Right ventricle myocardium inferior (tissue), 1 donor: ENCODE results near the gene CDH2. TPM values are rescaled to one million over a fixed set of nuclear protein-coding genes. Genes with fewer than 3 reads are reported as not detected.
A peak's percentile ranks its signal among the peaks of the same experiment; 100 is the strongest.

Experiments
- ATAC-seq: fragments of 200-7000 bp; cut with Tn5 transposase; one replicate; pipeline ENCODE4 v1.9.1; 2020; ENCODE audit warnings: mild to moderate bottlenecking, moderate library complexity
- DNase-seq: peaks from one replicate; pipeline ENCODE4 v3.0.0; 2021; ENCODE audit errors: missing footprints
- intact Hi-C: fragments of 100-400 bp; cut with DNase I; formaldehyde crosslinking; loops from one replicate; pipeline ENCODE4 v1.11.0; 2022
- long read RNA-seq: library from polyadenylated mRNA; unstranded; transcript quantifications from one replicate; pipeline ENCODE4 v2.0.0, GENCODE V29; 2021
- total RNA-seq: library from RNA; stranded (reverse); fragmentation: NEBNext Ultra II Directional; extraction: Animal tissue kit (Norgen Biotek cat#: 25700); gene quantifications from one replicate; pipeline ENCODE4 v1.2.1, GENCODE V29; 2021
- donor health status: DM: no; HTN: yes; CAD: no; lungs with severe emphysema.

Gene CDH2
- total RNA-seq = 293 TPM
- long read RNA-seq, full-length matches to known transcripts = 212 of 259 reads
- long read RNA-seq, partial matches to known transcripts = 42 of 259 reads
- long read RNA-seq, other reads (novel, unspliced or antisense) = 5 of 259 reads

GRCh38 chr18:28176948-28177827 is at the start of gene CDH2:
Gene CDH2, minus strand, starts transcription at chr18:28177130. Its CDS starts 108 bp downstream, at chr18:28177022.
- ATAC-seq = peak; percentile 69

GRCh38 chr18:28212060-28212459 is 35.1 kb upstream of the CDH2 start:
- intact Hi-C loops = no loop called here
- no peak for ATAC-seq
- DNase-seq = no peak

More at GRCh38 chr18:28176948-28177827, at the start of gene CDH2:
- DNase-seq = peak; percentile 79
- intact Hi-C loops = loop anchor here (5.0 to 10.0 kb wide), 3 partner anchors 165 to 400 kb away; no protein-coding TSS in a partner anchor

GRCh38 chr18:28208712-28209265 is 31.9 kb upstream of the CDH2 start:
- DNase-seq (no peak), ATAC-seq (no peak)
- intact Hi-C loops = no loop called here

- ATAC-seq = no peak
- intact Hi-C loops = no loop called here
- DNase-seq = no peak
Measured at GRCh38 chr18:28208268-28208667, 31.3 kb upstream of the CDH2 start.

- no peak for ATAC-seq
- DNase-seq = no peak
- intact Hi-C loops = no loop called here
Measured at GRCh38 chr18:28204154-28204553, 27.2 kb upstream of the CDH2 start.

- ATAC-seq = no peak
- no peak for DNase-seq
- intact Hi-C loops = no loop called here
Measured at GRCh38 chr18:28201056-28201455, 24.1 kb upstream of the CDH2 start.

- ATAC-seq (no peak), DNase-seq (no peak)
- intact Hi-C loops = no loop called here
Measured at GRCh38 chr18:28198620-28199019, 21.7 kb upstream of the CDH2 start.

- intact Hi-C loops = no loop called here
- no peak for DNase-seq
Measured at GRCh38 chr18:28193177-28193778, 16.3 kb upstream of the CDH2 start.

GRCh38 chr18:28189400-28190239 is 12.7 kb upstream of the CDH2 start:
- intact Hi-C loops = no loop called here
- ATAC-seq (no peak), DNase-seq (no peak)

More at GRCh38 chr18:28193177-28193778, 16.3 kb upstream of the CDH2 start:
- no peak for ATAC-seq

GRCh38 chr18:28185121-28185520 is 8.2 kb upstream of the CDH2 start:
- ATAC-seq = no peak
- intact Hi-C loops = no loop called here

GRCh38 chr18:28183418-28184078 is 6.6 kb upstream of the CDH2 start:
- DNase-seq = no peak
- intact Hi-C loops = no loop called here
- peak; percentile 67 for ATAC-seq

More at GRCh38 chr18:28185121-28185520, 8.2 kb upstream of the CDH2 start:
- DNase-seq = no peak

- DNase-seq (no peak), ATAC-seq (no peak)
- intact Hi-C loops = no loop called here
Measured at GRCh38 chr18:28181616-28182015, 4.7 kb upstream of the CDH2 start.

GRCh38 chr18:28178720-28179119 is 1.8 kb upstream of the CDH2 start:
- intact Hi-C loops = loop anchor here (5.0 to 10.0 kb wide), 3 partner anchors 166 to 401 kb away; no protein-coding TSS in a partner anchor
- no peak for DNase-seq

GRCh38 chr18:28177828-28178635 is 1.1 kb upstream of the CDH2 start:
- intact Hi-C loops = loop anchor here (5.0 to 10.0 kb wide), 3 partner anchors 166 to 401 kb away; no protein-coding TSS in a partner anchor
- peak; percentile 70 for DNase-seq
- ATAC-seq = peak; percentile 55

More at GRCh38 chr18:28178720-28179119, 1.8 kb upstream of the CDH2 start:
- no peak for ATAC-seq

GRCh38 chr18:28176698-28176947 is 307 bp downstream of the CDH2 start:
- no peak for ATAC-seq
- intact Hi-C loops = loop anchor here (5.0 to 10.0 kb wide), 3 partner anchors 164 to 399 kb away; no protein-coding TSS in a partner anchor
- no peak for DNase-seq

- peak; percentile 0 for ATAC-seq
- DNase-seq = peak; percentile 69
- intact Hi-C loops = loop anchor here (5.0 to 10.0 kb wide), 3 partner anchors 164 to 399 kb away; no protein-coding TSS in a partner anchor
Measured at GRCh38 chr18:28175930-28176697, 816 bp downstream of the CDH2 start.
